Measurements from ENCODE around the gene RHOBTB3. TPM values are rescaled to one million over a fixed set of nuclear protein-coding genes. Genes with fewer than 3 reads are reported as not detected.

The RHOBTB3 gene
- total RNA-seq, 2 donors from 2014 or later = 56.2 to 89.9 TPM

GRCh38 chr5:95826949-95827891 lies 96.1 kb downstream of the RHOBTB3 start:
- DNase-seq (ENCODE audit: low spot score) = no peak
- Histone ChIP-seq H3K4me3 (no peak overlapping the region), H3K4me1 (peaks cover 0 to 22% of the 10 kb centered on the region in 2 donors), H3K27me3 (no peaks in the 10 kb centered on the region), H3K27ac (no peak overlapping the region), H3K9me3 (no peaks in the 10 kb centered on the region), H3K36me3 (no peaks in the 10 kb centered on the region)
- no peak for TF ChIP-seq CTCF (IDR thresholded peaks at IDR 0.05)

GRCh38 chr5:95827892-95828246 lies 96.7 kb downstream of the RHOBTB3 start:
- H3K4me3 ChIP-seq = no peak overlapping the region
- no peaks in the 10 kb centered on the region for H3K36me3 ChIP-seq
- no peaks in the 10 kb centered on the region for H3K9me3 ChIP-seq
- no peaks in the 10 kb centered on the region for H3K27me3 ChIP-seq
- no peak for DNase-seq (ENCODE audit: low spot score)
- TF ChIP-seq CTCF (IDR thresholded peaks at IDR 0.05) = no peak
- no peak overlapping the region for H3K27ac ChIP-seq
- H3K4me1 ChIP-seq = peaks cover 0 to 20% of the 10 kb centered on the region in 2 donors

- H3K4me3 ChIP-seq = no peak overlapping the region
- peaks cover 0 to 4% of the 10 kb centered on the region in 2 donors for H3K4me1 ChIP-seq
- no peak for TF ChIP-seq CTCF (IDR thresholded peaks at IDR 0.05)
- H3K27ac ChIP-seq = no peak overlapping the region
- no peaks in the 10 kb centered on the region for H3K9me3 ChIP-seq
- DNase-seq (ENCODE audit: low spot score) = no peak
- no peaks in the 10 kb centered on the region for H3K36me3 ChIP-seq
- no peaks in the 10 kb centered on the region for H3K27me3 ChIP-seq
Observed at GRCh38 chr5:95830226-95830625, 99.1 kb downstream of the RHOBTB3 start.

DNA sequence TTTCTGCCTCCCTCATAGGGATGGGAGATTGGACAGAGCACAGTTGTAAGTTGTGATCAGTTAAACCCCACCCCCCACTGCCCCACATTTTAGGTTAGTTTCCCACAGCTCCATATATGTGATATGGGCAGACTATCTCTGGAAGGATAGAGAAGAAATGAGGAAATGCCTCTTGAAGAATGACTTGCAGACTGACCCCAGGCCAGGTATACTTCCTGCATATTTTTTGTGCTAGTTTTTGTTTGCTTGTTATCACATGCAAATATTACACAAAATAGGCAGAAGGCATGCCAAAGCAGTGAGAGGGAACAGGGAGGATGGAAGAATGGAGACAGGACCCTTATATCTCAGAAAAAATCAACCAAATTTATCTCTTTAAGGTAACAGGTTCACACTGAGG lies 101.5 kb downstream of the RHOBTB3 start:
- TF ChIP-seq CTCF (IDR thresholded peaks at IDR 0.05) = no peak
- peaks cover 0 to 21% of the 10 kb centered on the region in 2 donors for H3K4me1 ChIP-seq
- DNase-seq (ENCODE audit: low spot score) = no peak
- no peaks in the 10 kb centered on the region for H3K36me3 ChIP-seq
- H3K27ac ChIP-seq = no peak overlapping the region
- H3K27me3 ChIP-seq = no peaks in the 10 kb centered on the region
- no peak overlapping the region for H3K4me3 ChIP-seq
- H3K9me3 ChIP-seq = no peaks in the 10 kb centered on the region

GRCh38 chr5:95835682-95836385 lies 104.7 kb downstream of the RHOBTB3 start:
- H3K27ac ChIP-seq = peak overlapping the region; percentile 92 to 95
- no peaks in the 10 kb centered on the region for H3K36me3 ChIP-seq
- H3K9me3 ChIP-seq = no peaks in the 10 kb centered on the region
- peak; percentile 69 for DNase-seq (ENCODE audit: low spot score)
- no peak for TF ChIP-seq CTCF (IDR thresholded peaks at IDR 0.05)
- peak overlapping the region; percentile 49 to 57 for H3K4me3 ChIP-seq
- no peaks in the 10 kb centered on the region for H3K27me3 ChIP-seq
- H3K4me1 ChIP-seq = peaks cover 0 to 21% of the 10 kb centered on the region in 2 donors
